ENCODE data around the gene BICRA. TPM values are rescaled to one million over a fixed set of nuclear protein-coding genes. Genes with fewer than 3 reads are reported as not detected.
"Not testable (repeated sequence)": the region's sequence is repeated elsewhere in the genome, so short reads cannot be mapped to it uniquely, and the experiment has no call there.

Gene BICRA
- total and polyA plus RNA-seq, 2 of the 8 experiments (the other 6 are each of a cell fraction or from before 2014, with no cell fraction given) = 1.5 to 29.2 TPM

DNA sequence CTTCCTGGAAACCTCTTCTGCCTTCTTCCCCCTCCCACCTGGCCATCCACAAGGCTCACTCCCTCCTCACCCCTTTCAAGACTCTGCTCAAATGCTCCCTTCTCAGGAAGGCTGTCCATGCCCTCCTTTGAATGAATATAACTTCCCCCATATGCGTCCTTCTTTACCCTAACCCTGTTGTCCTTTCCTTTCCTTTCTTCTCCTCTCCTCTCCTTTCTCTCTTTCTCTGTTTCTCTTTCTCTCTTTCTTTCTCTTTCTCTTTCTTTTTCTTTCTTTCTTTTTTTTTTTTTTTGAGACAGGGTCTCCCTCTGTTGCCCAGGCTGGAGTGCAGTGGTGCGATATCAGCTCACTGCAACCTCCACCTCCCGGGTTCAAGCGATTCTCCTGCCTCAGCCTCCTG lies 119.4 kb downstream of the BICRA start:
- H3K4me3 ChIP-seq (ENCODE audit: extremely low read depth in 1 of 4, insufficient read depth in 2 of 4, low read depth in 3 of 4, low read length in 4 of 4); H3K4me2 ChIP-seq (ENCODE audit: insufficient read depth in 1 of 2, low read depth in 2 of 2, low read length in 2 of 2); H3K18ac ChIP-seq (ENCODE audit: extremely low read depth, low read length); H3K9me3 ChIP-seq (ENCODE audit: insufficient read depth in 2 of 2, low read depth in 1 of 2, low read length in 1 of 2); H3K79me2 ChIP-seq (ENCODE audit: control insufficient read depth in 1 of 2, insufficient read depth in 2 of 2, low read length in 2 of 2); H3K27ac ChIP-seq (ENCODE audit: low read depth, low read length); H4K5ac ChIP-seq (ENCODE audit: insufficient read length, low read depth, low read length); H4K91ac ChIP-seq (replicated peaks; ENCODE audit: insufficient read length, low read length); H3K9ac ChIP-seq (replicated peaks in 1 of 4; ENCODE audit: extremely low read depth in 1 of 4, low read depth in 3 of 4, low read length in 3 of 4); H2BK20ac ChIP-seq (ENCODE audit: low read length); H3K14ac ChIP-seq (ENCODE audit: insufficient read length); H2AFZ ChIP-seq (ENCODE audit: low read length); H2BK120ac ChIP-seq (replicated peaks; ENCODE audit: low read depth, low read length); FAIRE-seq; DNase-seq (ENCODE audit: low read depth in 1 of 2, low spot score in 2 of 2); H3K36me3 ChIP-seq (ENCODE audit: control insufficient read depth in 2 of 4, insufficient read depth in 4 of 4, low read length in 3 of 4); H2BK12ac ChIP-seq (ENCODE audit: low read depth, low read length); H3K23ac ChIP-seq (ENCODE audit: insufficient read length); H3K79me1 ChIP-seq (ENCODE audit: low read depth, low read length); H2BK5ac ChIP-seq (ENCODE audit: low read depth, low read length); H2BK15ac ChIP-seq (ENCODE audit: low read length); H3K56ac ChIP-seq (replicated peaks; ENCODE audit: insufficient read length, low read depth, low read length); H3K4me1 ChIP-seq (replicated peaks in 1 of 4; ENCODE audit: control insufficient read depth in 3 of 4, insufficient read depth in 4 of 4, low read length in 3 of 4); H3K23me2 ChIP-seq (ENCODE audit: low read depth, low read length); H4K8ac ChIP-seq (ENCODE audit: extremely low read depth, insufficient read depth, low read length); H3K4ac ChIP-seq (replicated peaks; ENCODE audit: insufficient read length, low read depth, low read length); H4K20me1 ChIP-seq (replicated peaks in 1 of 2; ENCODE audit: control insufficient read depth in 1 of 2, insufficient read depth in 2 of 2, low read length in 2 of 2); H3K27me3 ChIP-seq (replicated peaks in 1 of 4; ENCODE audit: control insufficient read depth in 3 of 4, extremely low read depth in 1 of 4, insufficient read depth in 3 of 4, low read length in 3 of 4): not testable (repeated sequence)
- WGBS, 2 experiments (ENCODE audit: extremely low coverage in 1 of 2, insufficient coverage in 1 of 2, insufficient read length in 1 of 2, insufficient replicate concordance in 2 of 2, low coverage in 1 of 2, low lambda C conversion rate in 2 of 2, missing lambda C conversion rate in 1 of 2) = 100% methylated on average over 1 of the region's 4 CpGs; no CpG with 5 or more reads in 1 of the 2 experiments
- H2AK5ac ChIP-seq (ENCODE audit: low read depth, low read length) = 0 out of 2 replicates have a peak overlapping the region, but pooled peaks have one; percentile 65
- CTCF ChIA-PET (ENCODE audit: partially characterized antibody) = interaction anchor here (1.1 to 15.9 kb wide), 3 partner anchors 13 to 215 kb away, joined by 3 to 143 read pairs (median 6); partner anchors contain the start of gene EHD2
- POLR2A ChIA-PET (ENCODE audit: partially characterized antibody) = interaction anchor here (2.7 kb wide), 1 partner anchor 17 kb away, joined by 8 read pairs; the partner anchor contains the start of gene NOP53

All from H1 (cell line).